ENCODE results near the gene FAM120AOS. TPM values are rescaled to one million over a fixed set of nuclear protein-coding genes. Genes with fewer than 3 reads are reported as not detected.

FAM120AOS gene
- total and polyA plus RNA-seq, 2 of the 4 experiments (the other 2 are of a cell fraction), result 22.7 to 24.7 TPM

DNA sequence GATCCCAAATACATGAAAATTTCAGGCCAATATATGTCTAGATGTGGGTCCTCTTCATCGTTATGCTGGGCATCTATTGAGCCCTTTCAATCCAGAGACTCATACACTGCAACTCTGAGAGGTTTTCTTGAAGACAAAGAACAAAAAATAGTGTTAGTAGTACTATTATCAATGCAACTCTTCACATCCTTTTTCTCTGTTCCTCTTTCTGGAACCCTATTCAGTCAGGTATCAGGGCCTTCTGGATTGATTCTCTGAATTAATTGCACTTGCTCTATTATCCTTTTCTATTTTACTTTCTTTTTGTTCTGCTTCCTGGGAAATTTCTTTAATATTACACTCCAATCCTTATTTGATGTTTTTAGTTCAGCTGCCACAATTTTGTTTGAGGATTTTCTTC lies 20.4 kb downstream of the FAM120AOS start:
- Histone ChIP-seq H2BK15ac (ENCODE audit: low read depth, low read length) (no peak overlapping the region), H3K27ac (ENCODE audit: insufficient read depth, low read length) (no peak overlapping the region), H2AK9ac (replicated peaks; ENCODE audit: low read depth, low read length, poor library complexity) (no peak overlapping the region), H3K56ac (ENCODE audit: extremely low read depth, insufficient read depth, low read length) (no peak overlapping the region), H4K91ac (ENCODE audit: insufficient read depth, low read depth, low read length) (no peak overlapping the region), H3K9ac (ENCODE audit: low read depth, low read length) (no peak overlapping the region), H4K20me1 (ENCODE audit: insufficient read depth, low read length) (no peaks in the 10 kb centered on the region), H3K4me3 (ENCODE audit: insufficient read depth, low read depth, low read length) (no peak overlapping the region), H2BK20ac (ENCODE audit: low read depth, low read length) (no peak overlapping the region), H4K5ac (ENCODE audit: low read depth, low read length) (no peak overlapping the region), H3K36me3 (ENCODE audit: control insufficient read depth, insufficient read depth, low read length) (no peaks in the 10 kb centered on the region), H3K18ac (ENCODE audit: low read depth, low read length) (no peak overlapping the region), H2AK5ac (ENCODE audit: low read depth, low read length) (no peak overlapping the region), H3K4ac (ENCODE audit: low read depth, low read length) (no peak overlapping the region), H3K4me1 (ENCODE audit: control insufficient read depth, insufficient read depth, low read length) (no peaks in the 10 kb centered on the region), H3K79me1 (ENCODE audit: low read depth in 1 of 2, low read length in 2 of 2) (no peaks in the 10 kb centered on the region), H3K14ac (replicated peaks; ENCODE audit: low read depth, low read length) (no peak overlapping the region), H2BK120ac (ENCODE audit: low read depth, low read length) (no peak overlapping the region), H2AFZ (replicated peaks; ENCODE audit: low read length, poor library complexity) (no peak overlapping the region), H3K9me1 (ENCODE audit: insufficient read depth, low read length) (no peaks in the 10 kb centered on the region), H2BK5ac (ENCODE audit: low read depth, low read length, poor library complexity, severe bottlenecking) (no peak overlapping the region), H3K23ac (ENCODE audit: low read depth, low read length) (no peak overlapping the region), H3K27me3 (ENCODE audit: control insufficient read depth, insufficient read depth, low read length) (no peaks in the 10 kb centered on the region; the same call in 1 of the 2 replicates), H4K8ac (ENCODE audit: low read depth in 2 of 2, low read length in 2 of 2) (no peak overlapping the region), H3K4me2 (ENCODE audit: low read depth, low read length) (no peak overlapping the region), H3K9me3 (ENCODE audit: control insufficient read depth, insufficient read depth, low read length) (no peaks in the 10 kb centered on the region)
- no TSS peak for BruUV-seq (replicated peaks)
- ATAC-seq (ENCODE audit: low read depth) (no peak), DNase-seq (no peak)
- no CpG with 5 or more reads among the region's 1 CpG for WGBS, 2 experiments (ENCODE audit: extremely low coverage in 2 of 2, insufficient read length in 1 of 2)
- POLR2A ChIA-PET (ENCODE audit: unreplicated experiment), result no interaction called here
- CTCF ChIA-PET, result no interaction called here
- in situ Hi-C loops (cut with MboI; ENCODE audit: low sequenced_read_pairs), result no loop called here
- dilution Hi-C loops (cut with HindIII; ENCODE audit: low sequenced_read_pairs, unreplicated experiment), result no loop called here
- intact Hi-C loops (cut with micrococcal nuclease), result no loop called here
- TF ChIP-seq, protein P1, sequence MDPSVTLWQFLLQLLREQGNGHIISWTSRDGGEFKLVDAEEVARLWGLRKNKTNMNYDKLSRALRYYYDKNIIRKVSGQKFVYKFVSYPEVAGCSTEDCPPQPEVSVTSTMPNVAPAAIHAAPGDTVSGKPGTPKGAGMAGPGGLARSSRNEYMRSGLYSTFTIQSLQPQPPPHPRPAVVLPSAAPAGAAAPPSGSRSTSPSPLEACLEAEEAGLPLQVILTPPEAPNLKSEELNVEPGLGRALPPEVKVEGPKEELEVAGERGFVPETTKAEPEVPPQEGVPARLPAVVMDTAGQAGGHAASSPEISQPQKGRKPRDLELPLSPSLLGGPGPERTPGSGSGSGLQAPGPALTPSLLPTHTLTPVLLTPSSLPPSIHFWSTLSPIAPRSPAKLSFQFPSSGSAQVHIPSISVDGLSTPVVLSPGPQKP (IDR thresholded peaks at IDR 0.05; ENCODE audit: borderline replicate concordance, low read depth, low read length), result no peak
- TF ChIP-seq BHLHE40 (IDR thresholded peaks at IDR 0.05; ENCODE audit: low read depth, low read length) (no peak), RAD21 (IDR thresholded peaks at IDR 0.05; ENCODE audit: low read length) (no peak), MAZ (IDR thresholded peaks at IDR 0.05; ENCODE audit: borderline replicate concordance, low read depth, low read length) (no peak), NFE2L2 (IDR thresholded peaks at IDR 0.05; ENCODE audit: low read depth, low read length) (no peak), RFX5 (IDR thresholded peaks at IDR 0.05; ENCODE audit: low read depth, low read length) (no peak), CEBPB (IDR thresholded peaks at IDR 0.05; ENCODE audit: low read depth, low read length) (no peak), CHD1 (IDR thresholded peaks at IDR 0.05; ENCODE audit: low read depth, low read length) (no peak), SMC3 (IDR thresholded peaks at IDR 0.05; ENCODE audit: low read depth, low read length) (no peak), RCOR1 (IDR thresholded peaks at IDR 0.05; ENCODE audit: insufficient replicate concordance, low read length) (no peak)
- TF ChIP-seq, protein P2, sequence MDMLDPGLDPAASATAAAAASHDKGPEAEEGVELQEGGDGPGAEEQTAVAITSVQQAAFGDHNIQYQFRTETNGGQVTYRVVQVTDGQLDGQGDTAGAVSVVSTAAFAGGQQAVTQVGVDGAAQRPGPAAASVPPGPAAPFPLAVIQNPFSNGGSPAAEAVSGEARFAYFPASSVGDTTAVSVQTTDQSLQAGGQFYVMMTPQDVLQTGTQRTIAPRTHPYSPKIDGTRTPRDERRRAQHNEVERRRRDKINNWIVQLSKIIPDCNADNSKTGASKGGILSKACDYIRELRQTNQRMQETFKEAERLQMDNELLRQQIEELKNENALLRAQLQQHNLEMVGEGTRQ (IDR thresholded peaks at IDR 0.05; ENCODE audit: low read depth, low read length), result no peak

All from IMR-90 (cell line).